DND-41 (cell line): ENCODE results near the gene TPD52L1.

Source experiments
- ATAC-seq: fragments of 200-7000 bp; cut with Tn5 transposase; 3 replicates; pipeline ENCODE4 v1.9.1; 2021; ENCODE audit warnings: low read depth; ENCODE audit not compliant: insufficient read depth
- DNase-seq: peaks from one replicate; pipeline ENCODE4 v3.0.0-alpha.2; 2020
- H2AFZ ChIP-seq: 2 replicates; pipeline ENCODE4 v1.6.0; 2012; ENCODE audit warnings: low read depth, low read length
- H3K27ac ChIP-seq: 2 replicates; pipeline ENCODE4 v1.5.1; 2012; ENCODE audit warnings: low read length, inconsistent platforms
- H3K27me3 ChIP-seq: fragments of 200-600 bp; sonication (generic); 2 replicates; pipeline ENCODE4 v1.6.0; 2012; ENCODE audit warnings: low read length, mild to moderate bottlenecking, inconsistent platforms; ENCODE audit not compliant: insufficient read depth, poor library complexity
- H3K36me3 ChIP-seq: 2 replicates; pipeline ENCODE4 v1.5.1; 2012; ENCODE audit warnings: low read length, inconsistent platforms; ENCODE audit not compliant: insufficient read depth
- H3K4me1 ChIP-seq: 2 replicates; pipeline ENCODE4 v1.5.1; 2012; ENCODE audit warnings: mild to moderate bottlenecking, low read length; ENCODE audit not compliant: insufficient read depth
- H3K4me2 ChIP-seq: 2 replicates; pipeline ENCODE4 v1.6.0; 2012; ENCODE audit warnings: mild to moderate bottlenecking, moderate library complexity, low read length, inconsistent platforms; ENCODE audit not compliant: insufficient read depth
- H3K4me3 ChIP-seq, 2 experiments: fragments of 200-600 bp in 1 of 2; shearing (Covaris generic) in 1 of 2; 2 replicates each; pipeline ENCODE4 v1.5.1; 2012 to 2016; ENCODE audit warnings: inconsistent platforms in 2 of 2, low read length in 2 of 2, mild to moderate bottlenecking in 2 of 2, low read depth in 1 of 2, moderate library complexity in 1 of 2
- H3K79me2 ChIP-seq: 2 replicates; pipeline ENCODE4 v1.6.0; 2012; ENCODE audit warnings: low read length, inconsistent platforms; ENCODE audit not compliant: insufficient read depth
- H3K9ac ChIP-seq: 2 replicates; pipeline ENCODE4 v1.6.0; 2012; ENCODE audit warnings: low read depth, mild to moderate bottlenecking, inconsistent platforms, low read length, moderate library complexity
- H3K9me3 ChIP-seq: 2 replicates; pipeline ENCODE4 v1.5.1; 2012; ENCODE audit warnings: low read length, moderate library complexity, mild to moderate bottlenecking, inconsistent platforms; ENCODE audit not compliant: insufficient read depth, severe bottlenecking
- H4K20me1 ChIP-seq: 2 replicates; pipeline ENCODE4 v1.6.0; 2012; ENCODE audit warnings: low read length; ENCODE audit not compliant: insufficient read depth
- EZH2 ChIP-seq: IDR thresholded peaks from 3 replicates; pipeline ENCODE4 v1.6.1; 2012; ENCODE audit warnings: borderline replicate concordance, low read depth, mild to moderate bottlenecking, moderate library complexity, low read length, inconsistent platforms; ENCODE audit not compliant: severe bottlenecking
- TF ChIP-seq, protein P1 (sequence below): IDR thresholded peaks from 2 replicates; pipeline ENCODE4 v1.5.1; 2012; ENCODE audit warnings: borderline replicate concordance, low read length, moderate library complexity, mild to moderate bottlenecking; ENCODE audit not compliant: poor library complexity, severe bottlenecking; ENCODE audit errors: extremely low read depth

TPD52L1 gene

DNA sequence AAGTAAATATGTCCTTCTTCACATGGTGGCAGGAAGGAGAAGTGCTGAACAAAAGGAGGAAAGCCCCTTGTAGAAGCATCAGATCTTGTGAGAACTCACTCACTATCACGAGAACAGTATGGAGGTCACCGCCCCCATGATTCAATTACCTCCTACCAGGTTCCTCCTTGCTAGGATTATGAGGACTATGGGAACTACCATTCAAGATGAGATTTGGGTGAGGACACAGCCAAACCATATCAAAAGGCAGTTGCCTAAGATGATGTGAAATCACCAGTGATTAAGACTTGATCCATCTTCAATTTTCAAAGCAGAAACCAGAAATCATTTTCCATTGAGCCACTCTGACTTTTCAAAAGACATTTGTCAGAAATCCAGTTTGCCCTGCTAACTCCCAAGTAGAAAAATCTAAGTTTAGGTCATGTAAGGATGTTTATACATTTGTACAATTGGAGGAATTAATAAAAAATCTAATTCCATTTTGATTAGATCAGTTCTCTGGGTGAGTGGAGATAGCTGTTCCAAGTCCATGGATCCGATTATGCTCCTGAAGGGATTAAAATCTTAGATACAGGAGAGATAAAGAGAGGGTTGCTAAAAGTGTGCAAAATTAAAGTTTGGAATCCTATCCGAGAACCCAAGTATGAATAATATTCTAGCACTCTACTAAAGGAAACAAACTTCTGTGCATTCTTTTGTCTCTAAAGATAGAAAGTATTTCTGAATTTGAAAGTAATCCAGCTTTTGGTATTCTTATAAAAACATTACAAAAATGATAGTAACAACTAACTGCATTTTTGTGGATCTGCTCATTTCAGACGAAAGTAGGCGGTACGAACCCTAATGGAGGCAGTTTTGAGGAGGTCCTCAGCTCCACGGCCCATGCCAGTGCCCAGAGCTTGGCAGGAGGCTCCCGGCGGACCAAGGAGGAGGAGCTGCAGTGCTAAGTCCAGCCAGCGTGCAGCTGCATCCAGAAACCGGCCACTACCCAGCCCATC, 108.7 kb downstream of the TPD52L1 start:
- DNase-seq (no peak), ATAC-seq (no peak)
- TF ChIP-seq, protein P1, sequence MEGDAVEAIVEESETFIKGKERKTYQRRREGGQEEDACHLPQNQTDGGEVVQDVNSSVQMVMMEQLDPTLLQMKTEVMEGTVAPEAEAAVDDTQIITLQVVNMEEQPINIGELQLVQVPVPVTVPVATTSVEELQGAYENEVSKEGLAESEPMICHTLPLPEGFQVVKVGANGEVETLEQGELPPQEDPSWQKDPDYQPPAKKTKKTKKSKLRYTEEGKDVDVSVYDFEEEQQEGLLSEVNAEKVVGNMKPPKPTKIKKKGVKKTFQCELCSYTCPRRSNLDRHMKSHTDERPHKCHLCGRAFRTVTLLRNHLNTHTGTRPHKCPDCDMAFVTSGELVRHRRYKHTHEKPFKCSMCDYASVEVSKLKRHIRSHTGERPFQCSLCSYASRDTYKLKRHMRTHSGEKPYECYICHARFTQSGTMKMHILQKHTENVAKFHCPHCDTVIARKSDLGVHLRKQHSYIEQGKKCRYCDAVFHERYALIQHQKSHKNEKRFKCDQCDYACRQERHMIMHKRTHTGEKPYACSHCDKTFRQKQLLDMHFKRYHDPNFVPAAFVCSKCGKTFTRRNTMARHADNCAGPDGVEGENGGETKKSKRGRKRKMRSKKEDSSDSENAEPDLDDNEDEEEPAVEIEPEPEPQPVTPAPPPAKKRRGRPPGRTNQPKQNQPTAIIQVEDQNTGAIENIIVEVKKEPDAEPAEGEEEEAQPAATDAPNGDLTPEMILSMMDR, result no peak
- no peak for TF ChIP-seq EZH2
- Histone ChIP-seq H3K27ac (no peak overlapping the region), H3K27me3 (no peaks in the 10 kb centered on the region), H3K36me3 (no peaks in the 10 kb centered on the region), H3K9ac (no peak overlapping the region), H3K9me3 (no peaks in the 10 kb centered on the region), H2AFZ (no peak overlapping the region), H3K4me2 (no peak overlapping the region), H4K20me1 (no peaks in the 10 kb centered on the region), H3K4me1 (no peaks in the 10 kb centered on the region), H3K79me2 (no peaks in the 10 kb centered on the region), H3K4me3 (no peak overlapping the region)

DNA sequence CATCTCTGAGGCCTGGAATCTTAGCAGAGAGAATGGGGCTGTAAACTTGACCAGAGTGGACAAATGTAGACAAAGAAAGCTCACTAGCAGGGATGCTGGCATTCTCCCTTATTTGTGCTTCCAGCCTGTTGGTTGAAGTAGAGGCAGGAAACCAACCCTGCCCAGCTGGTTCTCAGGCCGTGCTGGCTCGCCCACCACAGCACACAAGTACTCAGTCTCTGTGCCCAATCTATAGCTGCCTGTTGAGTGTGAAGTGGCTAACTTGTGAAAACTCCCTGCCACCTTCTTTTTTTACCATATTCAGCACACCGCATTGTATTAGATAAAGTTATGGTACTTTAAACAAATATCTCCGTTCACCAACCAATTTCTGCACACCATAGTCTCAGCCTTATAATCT, 110.9 kb downstream of the TPD52L1 start:
- Histone ChIP-seq H3K9ac (no peak overlapping the region), H3K4me2 (no peak overlapping the region), H2AFZ (no peak overlapping the region), H3K4me3 (no peak overlapping the region), H3K9me3 (no peaks in the 10 kb centered on the region), H3K27ac (no peak overlapping the region), H3K4me1 (no peaks in the 10 kb centered on the region), H3K79me2 (no peaks in the 10 kb centered on the region), H4K20me1 (no peaks in the 10 kb centered on the region), H3K36me3 (no peaks in the 10 kb centered on the region), H3K27me3 (no peaks in the 10 kb centered on the region)
- no peak for ATAC-seq
- DNase-seq, result no peak
- TF ChIP-seq, protein P1, result no peak
- no peak for TF ChIP-seq EZH2

DNA sequence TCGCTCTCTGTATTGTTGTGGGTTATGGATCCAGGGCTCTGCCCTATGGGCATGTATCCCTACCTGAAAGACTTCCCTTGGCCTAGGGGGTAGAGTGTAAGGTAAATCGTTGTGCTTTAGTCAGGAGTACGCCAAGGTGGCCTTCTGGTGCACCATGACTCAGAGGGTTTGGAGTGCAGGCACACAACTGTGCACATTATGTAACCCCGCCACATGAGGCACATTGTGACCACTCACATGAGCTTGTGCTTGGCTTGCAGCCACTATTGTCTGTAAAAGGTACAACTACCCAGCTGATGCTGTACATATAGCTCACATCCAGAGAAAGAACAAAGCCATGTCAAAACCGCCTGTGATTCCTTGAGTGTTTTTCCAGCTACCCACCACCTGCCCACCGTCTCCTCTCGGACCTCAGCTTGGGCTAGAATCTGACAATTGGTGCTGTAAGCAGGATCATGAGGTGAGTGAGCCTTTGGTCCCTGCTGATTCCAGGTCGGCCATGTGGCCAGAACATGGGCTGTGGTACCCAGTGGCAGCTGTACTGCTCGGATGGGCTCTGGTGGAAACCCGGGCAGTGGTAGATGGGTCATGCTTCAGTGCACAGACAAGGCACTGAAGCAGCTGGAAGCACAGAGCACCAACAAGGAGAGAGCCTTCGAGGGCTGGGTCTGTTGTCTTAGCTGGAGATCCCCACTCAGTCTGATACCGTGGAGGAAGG, 114.4 kb downstream of the TPD52L1 start:
- no peaks in the 10 kb centered on the region for H3K79me2 ChIP-seq
- H2AFZ ChIP-seq, result no peak overlapping the region
- no peaks in the 10 kb centered on the region for H4K20me1 ChIP-seq
- H3K4me1 ChIP-seq, result no peaks in the 10 kb centered on the region
- DNase-seq, result no peak
- no peak overlapping the region for H3K4me2 ChIP-seq
- no peak overlapping the region for H3K9ac ChIP-seq
- H3K27ac ChIP-seq, result no peak overlapping the region
- H3K36me3 ChIP-seq, result peaks cover 21% of the 10 kb centered on the region
- no peak overlapping the region for H3K4me3 ChIP-seq
- no peaks in the 10 kb centered on the region for H3K9me3 ChIP-seq
- TF ChIP-seq, protein P1, result no peak
- no peak for TF ChIP-seq EZH2
- 0 out of 3 replicates have a peak, but pooled peaks have one; percentile 22 for ATAC-seq
- no peaks in the 10 kb centered on the region for H3K27me3 ChIP-seq
